Measurements from ENCODE around the gene DYNC2H1.

Gene DYNC2H1

GRCh38 chr11:103091064-103091800 lies 18.0 kb upstream of the DYNC2H1 start:
- peak; percentile 38 to 52 for DNase-seq (ENCODE audit: low read depth in 2 of 2)
- peak overlapping the region; percentile 85 to 91 for H3K4me3 ChIP-seq (replicated peaks in 1 of 2; ENCODE audit: low read depth in 2 of 2, low read length in 2 of 2)
- no peak for TF ChIP-seq CTCF (IDR thresholded peaks at IDR 0.05; ENCODE audit: low read depth, low read length)

GRCh38 chr11:103091801-103092524 lies 17.3 kb upstream of the DYNC2H1 start, which contains the start of gene DCUN1D5:
Gene DCUN1D5 (minus strand): TSS chr11:103092160. CDS start chr11:103091872, 288 bp downstream.
- TF ChIP-seq CTCF (IDR thresholded peaks at IDR 0.05; ENCODE audit: low read depth, low read length), result no peak
- peak within 1 kb of the TSS; percentile 85 to 91 for H3K4me3 ChIP-seq (replicated peaks in 1 of 2; ENCODE audit: low read depth in 2 of 2, low read length in 2 of 2)
- DNase-seq (ENCODE audit: low read depth in 2 of 2), result peak; percentile 95 to 96

GRCh38 chr11:103097279-103097678 lies 11.9 kb upstream of the DYNC2H1 start:
- no peak overlapping the region for H3K4me3 ChIP-seq (replicated peaks in 1 of 2; ENCODE audit: low read depth in 2 of 2, low read length in 2 of 2)
- no peak for TF ChIP-seq CTCF (IDR thresholded peaks at IDR 0.05; ENCODE audit: low read depth, low read length)
- DNase-seq (ENCODE audit: low read depth in 2 of 2), result no peak

GRCh38 chr11:103109818-103110388 lies 677 bp downstream of the DYNC2H1 start:
- DNase-seq (ENCODE audit: low read depth in 2 of 2), result peak in 1 of 2 donors; percentile 16
- TF ChIP-seq CTCF (IDR thresholded peaks at IDR 0.05; ENCODE audit: low read depth, low read length), result no peak
- peak overlapping the region; percentile 72 to 87 for H3K4me3 ChIP-seq (replicated peaks in 1 of 2; ENCODE audit: low read depth in 2 of 2, low read length in 2 of 2)

GRCh38 chr11:103110391-103110790 lies 1.2 kb downstream of the DYNC2H1 start:
- TF ChIP-seq CTCF (IDR thresholded peaks at IDR 0.05; ENCODE audit: low read depth, low read length), result peak; percentile 33
- H3K4me3 ChIP-seq (replicated peaks in 1 of 2; ENCODE audit: low read depth in 2 of 2, low read length in 2 of 2), result peak overlapping the region; percentile 72 to 87
- peak; percentile 67 to 70 for DNase-seq (ENCODE audit: low read depth in 2 of 2)

GRCh38 chr11:103111400-103111799 lies 2.2 kb downstream of the DYNC2H1 start:
- DNase-seq (ENCODE audit: low read depth in 2 of 2), result no peak
- no peak for TF ChIP-seq CTCF (IDR thresholded peaks at IDR 0.05; ENCODE audit: low read depth, low read length)
- H3K4me3 ChIP-seq (replicated peaks in 1 of 2; ENCODE audit: low read depth in 2 of 2, low read length in 2 of 2), result no peak overlapping the region
